ENCODE results near the gene GTF2H2.
"Not testable (repeated sequence)": the region's sequence is repeated elsewhere in the genome, so short reads cannot be mapped to it uniquely, and the experiment has no call there.

GTF2H2 gene

GRCh38 chr5:71067262-71067928 lies at the start of gene GTF2H2:
GTF2H2 (minus strand) TSS chr5:71067676; CDS start chr5:71062763, 4,913 bp downstream.
- DNase-seq, result not testable (repeated sequence)

- not testable (repeated sequence) for DNase-seq
Measured at GRCh38 chr5:71109730-71110275, 42.3 kb upstream of the GTF2H2 start.

GRCh38 chr5:71099996-71100395 lies 32.5 kb upstream of the GTF2H2 start:
- DNase-seq, result not testable (repeated sequence)

GRCh38 chr5:71097930-71098203 lies 30.4 kb upstream of the GTF2H2 start:
- DNase-seq, result not testable (repeated sequence)

- DNase-seq, result not testable (repeated sequence)
Measured at GRCh38 chr5:71097173-71097929, 29.9 kb upstream of the GTF2H2 start.

- DNase-seq, result not testable (repeated sequence)
Measured at GRCh38 chr5:71089773-71090172, 22.3 kb upstream of the GTF2H2 start.

- not testable (repeated sequence) for DNase-seq
Measured at GRCh38 chr5:71088754-71089153, 21.3 kb upstream of the GTF2H2 start.

GRCh38 chr5:71086145-71086544 lies 18.7 kb upstream of the GTF2H2 start:
- DNase-seq, result not testable (repeated sequence)

GRCh38 chr5:71084280-71085063 lies 17.0 kb upstream of the GTF2H2 start:
- not testable (repeated sequence) for DNase-seq

- not testable (repeated sequence) for DNase-seq
Measured at GRCh38 chr5:71082898-71083297, 15.4 kb upstream of the GTF2H2 start.

GRCh38 chr5:71082340-71082739 lies 14.9 kb upstream of the GTF2H2 start:
- DNase-seq, result not testable (repeated sequence)

GRCh38 chr5:71061322-71061721 lies 6.2 kb downstream of the GTF2H2 start:
- DNase-seq, result not testable (repeated sequence)

- not testable (repeated sequence) for DNase-seq
Measured at GRCh38 chr5:71059426-71059825, 8.1 kb downstream of the GTF2H2 start.

- DNase-seq, result not testable (repeated sequence)
Measured at GRCh38 chr5:71044808-71045207, 22.7 kb downstream of the GTF2H2 start.

GRCh38 chr5:71044128-71044527 lies 23.3 kb downstream of the GTF2H2 start:
- DNase-seq, result not testable (repeated sequence)

GRCh38 chr5:71031046-71031776 lies 36.3 kb downstream of the GTF2H2 start:
- not testable (repeated sequence) for DNase-seq

GRCh38 chr5:71025289-71025953 lies 42.1 kb downstream of the GTF2H2 start, which contains the start of gene NAIP:
NAIP (minus strand) TSS chr5:71025339; CDS start chr5:71012915, 12,424 bp downstream.
- not testable (repeated sequence) for DNase-seq

- DNase-seq, result not testable (repeated sequence)
Measured at GRCh38 chr5:71020643-71021042, 46.8 kb downstream of the GTF2H2 start.

- DNase-seq, result not testable (repeated sequence)
Measured at GRCh38 chr5:71018376-71019005, 49.0 kb downstream of the GTF2H2 start.

GRCh38 chr5:71014176-71014575 lies 53.3 kb downstream of the GTF2H2 start:
- no peak for DNase-seq

- DNase-seq, result no peak
Measured at GRCh38 chr5:71013575-71013974, 53.9 kb downstream of the GTF2H2 start.
